Fibroblast of lung (primary cell): ENCODE measurements around the gene CDC42SE1. TPM values are rescaled to one million over a fixed set of nuclear protein-coding genes. Genes with fewer than 3 reads are reported as not detected.

ENCODE experiments used
- DNase-seq, 2 donors: peaks; one replicate each; pipeline versions ENCODE4 v3.0.0 to v3.0.0-alpha.2; 2010; ENCODE audit warnings: low read depth in 2 of 2
- H2AFZ ChIP-seq: 2 replicates; pipeline ENCODE4 v1.5.1; 2012; ENCODE audit warnings: low read length, control low read depth, inconsistent platforms
- H3K27ac ChIP-seq: 2 replicates; pipeline ENCODE4 v1.5.1; 2011; ENCODE audit warnings: low read length, control low read depth; ENCODE audit not compliant: insufficient read depth
- H3K27me3 ChIP-seq: 2 replicates; pipeline ENCODE4 v1.5.1; 2011; ENCODE audit warnings: mild to moderate bottlenecking, low read length; ENCODE audit not compliant: control insufficient read depth, insufficient read depth
- H3K36me3 ChIP-seq: 2 replicates; pipeline ENCODE4 v1.5.1; 2011; ENCODE audit warnings: low read length; ENCODE audit not compliant: control insufficient read depth, insufficient read depth
- H3K4me1 ChIP-seq: 2 replicates; pipeline ENCODE4 v1.5.1; 2011; ENCODE audit warnings: low read length; ENCODE audit not compliant: control insufficient read depth, insufficient read depth; ENCODE audit errors: extremely low read depth
- H3K4me2 ChIP-seq: 2 replicates; pipeline ENCODE4 v1.5.1; 2011; ENCODE audit warnings: low read length, control low read depth; ENCODE audit not compliant: insufficient read depth; ENCODE audit errors: extremely low read depth
- H3K4me3 ChIP-seq, 4 experiments: fragments of 200-600 bp in 1 of 4; sonication (generic) in 1 of 4; replicated peaks in 1 of 4; 2 replicates each; pipeline ENCODE4 v1.5.1; 2011 to 2016; ENCODE audit warnings: low read length in 4 of 4, low read depth in 3 of 4, mild to moderate bottlenecking in 3 of 4, control low read depth in 2 of 4, inconsistent platforms in 1 of 4, mixed read lengths in 1 of 4; ENCODE audit not compliant: insufficient read depth in 1 of 4; ENCODE audit errors: control extremely low read depth in 1 of 4
- H3K79me2 ChIP-seq: 2 replicates; pipeline ENCODE4 v1.5.1; 2012; ENCODE audit warnings: mild to moderate bottlenecking, low read length, inconsistent platforms; ENCODE audit not compliant: control insufficient read depth, insufficient read depth
- H3K9ac ChIP-seq: 2 replicates; pipeline ENCODE4 v1.5.1; 2011; ENCODE audit warnings: mild to moderate bottlenecking, low read length, control low read depth; ENCODE audit not compliant: insufficient read depth
- H3K9me3 ChIP-seq: 2 replicates; pipeline ENCODE4 v1.5.1; 2012; ENCODE audit warnings: low read depth, low read length; ENCODE audit not compliant: control insufficient read depth, insufficient read depth
- H4K20me1 ChIP-seq: 2 replicates; pipeline ENCODE4 v1.5.1; 2011; ENCODE audit warnings: low read length; ENCODE audit not compliant: control insufficient read depth, insufficient read depth; ENCODE audit errors: extremely low read depth
- EZH2 ChIP-seq: IDR thresholded peaks from 2 replicates; pipeline ENCODE4 v1.5.1; 2012; ENCODE audit warnings: low read length, control low read depth, mild to moderate bottlenecking; ENCODE audit errors: missing control alignments
- polyA plus RNA-seq, 2 donors: library from polyadenylated mRNA; depleted of rRNA in 1 of 2; stranded (reverse) in 1 of 2; unstranded in 1 of 2; fragments of >200 nt; gene quantifications; 2 replicates each; pipeline ENCODE4 v1.2.1, GENCODE V29; 2011 to 2012; ENCODE audit warnings: missing spikeins in 1 of 2
- total RNA-seq: library from RNA; depleted of rRNA; stranded (reverse); fragments of >200 nt; gene quantifications from 2 replicates; pipeline ENCODE4 v1.2.1, GENCODE V29; 2014
- TF ChIP-seq, protein P1 (sequence below), 2 donors: IDR thresholded peaks in 1 of 2; conservative IDR thresholded peaks in 1 of 2; 1 replicate in 1 of 2; 2 replicates in 1 of 2; pipeline ENCODE4 v1.5.1; 2011 to 2012; ENCODE audit warnings: low read length in 2 of 2, control low read depth in 1 of 2, inconsistent platforms in 1 of 2, low read depth in 1 of 2, mild to moderate bottlenecking in 1 of 2

CDC42SE1 gene
- total and polyA plus RNA-seq, 2 donors (not counting 1 experiment from before 2014, with no cell fraction given) = 36.5 to 49.9 TPM

DNA sequence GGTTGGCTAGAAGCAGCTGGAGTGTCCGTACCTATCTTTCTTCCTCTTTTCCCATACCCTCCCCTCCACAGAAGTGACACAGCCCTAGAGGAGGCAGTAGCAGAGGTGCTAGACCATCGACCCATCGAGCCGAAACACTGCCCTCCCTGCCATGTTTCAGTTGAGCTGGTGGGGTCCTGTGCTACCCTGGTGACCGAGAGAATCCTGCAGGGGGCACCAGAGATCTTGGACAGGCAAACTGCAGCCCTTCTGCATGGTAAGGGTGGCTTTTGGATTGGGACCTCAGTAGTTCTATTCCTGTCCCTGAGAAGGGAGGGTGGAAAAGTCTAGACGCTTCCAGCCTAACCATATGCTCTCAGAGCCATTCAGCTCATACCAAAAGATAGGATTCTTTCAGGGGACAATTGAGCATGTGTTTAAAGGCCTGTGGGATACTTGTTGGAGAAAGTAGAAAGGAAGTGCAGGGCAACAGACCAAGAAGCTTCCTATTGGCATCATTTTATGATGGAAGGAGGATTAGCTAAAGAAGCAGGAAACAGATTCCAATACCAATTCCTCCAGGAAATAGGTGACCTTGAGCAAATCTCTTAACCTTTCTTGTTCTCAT, 34.8 kb downstream of the CDC42SE1 start:
- no peak overlapping the region for H3K27ac ChIP-seq
- H4K20me1 ChIP-seq = no peaks in the 10 kb centered on the region
- H3K27me3 ChIP-seq = no peaks in the 10 kb centered on the region
- H3K4me2 ChIP-seq = no peak overlapping the region
- H3K36me3 ChIP-seq = peaks cover 3% of the 10 kb centered on the region
- H3K4me1 ChIP-seq = no peaks in the 10 kb centered on the region
- TF ChIP-seq, protein P1, sequence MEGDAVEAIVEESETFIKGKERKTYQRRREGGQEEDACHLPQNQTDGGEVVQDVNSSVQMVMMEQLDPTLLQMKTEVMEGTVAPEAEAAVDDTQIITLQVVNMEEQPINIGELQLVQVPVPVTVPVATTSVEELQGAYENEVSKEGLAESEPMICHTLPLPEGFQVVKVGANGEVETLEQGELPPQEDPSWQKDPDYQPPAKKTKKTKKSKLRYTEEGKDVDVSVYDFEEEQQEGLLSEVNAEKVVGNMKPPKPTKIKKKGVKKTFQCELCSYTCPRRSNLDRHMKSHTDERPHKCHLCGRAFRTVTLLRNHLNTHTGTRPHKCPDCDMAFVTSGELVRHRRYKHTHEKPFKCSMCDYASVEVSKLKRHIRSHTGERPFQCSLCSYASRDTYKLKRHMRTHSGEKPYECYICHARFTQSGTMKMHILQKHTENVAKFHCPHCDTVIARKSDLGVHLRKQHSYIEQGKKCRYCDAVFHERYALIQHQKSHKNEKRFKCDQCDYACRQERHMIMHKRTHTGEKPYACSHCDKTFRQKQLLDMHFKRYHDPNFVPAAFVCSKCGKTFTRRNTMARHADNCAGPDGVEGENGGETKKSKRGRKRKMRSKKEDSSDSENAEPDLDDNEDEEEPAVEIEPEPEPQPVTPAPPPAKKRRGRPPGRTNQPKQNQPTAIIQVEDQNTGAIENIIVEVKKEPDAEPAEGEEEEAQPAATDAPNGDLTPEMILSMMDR (conservative IDR thresholded peaks at IDR 0.05 in 1 of 2, IDR thresholded peaks at IDR 0.05 in 1 of 2; ENCODE audit: low read depth in 1 of 2, low read length in 2 of 2) = peak; percentile 79 to 80
- no peak for TF ChIP-seq EZH2
- no peaks in the 10 kb centered on the region for H3K9me3 ChIP-seq
- no peak overlapping the region for H2AFZ ChIP-seq
- no peak overlapping the region for H3K9ac ChIP-seq
- peak; percentile 51 to 69 for DNase-seq
- H3K79me2 ChIP-seq = no peaks in the 10 kb centered on the region
- no peak overlapping the region for H3K4me3 ChIP-seq

DNA sequence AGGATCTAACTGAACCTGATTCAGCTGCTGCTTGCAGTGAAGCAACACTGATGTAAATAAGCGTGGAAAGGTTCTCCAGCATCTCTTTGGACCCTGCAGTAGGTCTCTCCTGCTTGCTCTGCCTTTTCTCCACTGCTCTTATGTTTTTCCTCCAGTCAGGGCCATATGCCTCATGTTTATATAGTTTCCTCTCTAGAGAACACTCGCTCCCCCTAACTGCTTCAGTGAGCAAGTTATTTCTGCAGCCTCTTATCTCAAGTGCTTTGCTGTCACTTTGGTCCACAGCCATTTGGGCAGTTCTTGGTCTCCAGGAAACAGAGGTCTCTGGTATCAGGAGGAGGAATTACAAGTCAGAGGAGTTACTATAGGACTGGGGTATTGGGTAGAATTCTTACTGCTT, 45.9 kb downstream of the CDC42SE1 start:
- Histone ChIP-seq H3K4me2 (no peak overlapping the region), H3K9me3 (no peaks in the 10 kb centered on the region), H3K4me3 (no peak overlapping the region), H4K20me1 (no peaks in the 10 kb centered on the region), H2AFZ (no peak overlapping the region), H3K27me3 (no peaks in the 10 kb centered on the region), H3K79me2 (no peaks in the 10 kb centered on the region), H3K27ac (no peak overlapping the region), H3K36me3 (no peaks in the 10 kb centered on the region), H3K9ac (no peak overlapping the region), H3K4me1 (peaks cover 3% of the 10 kb centered on the region)
- no peak for TF ChIP-seq EZH2
- TF ChIP-seq, protein P1 (conservative IDR thresholded peaks at IDR 0.05 in 1 of 2, IDR thresholded peaks at IDR 0.05 in 1 of 2; ENCODE audit: low read depth in 1 of 2, low read length in 2 of 2) = peak in 1 of 2 donors; percentile 13
- peak; percentile 58 to 81 for DNase-seq

DNA sequence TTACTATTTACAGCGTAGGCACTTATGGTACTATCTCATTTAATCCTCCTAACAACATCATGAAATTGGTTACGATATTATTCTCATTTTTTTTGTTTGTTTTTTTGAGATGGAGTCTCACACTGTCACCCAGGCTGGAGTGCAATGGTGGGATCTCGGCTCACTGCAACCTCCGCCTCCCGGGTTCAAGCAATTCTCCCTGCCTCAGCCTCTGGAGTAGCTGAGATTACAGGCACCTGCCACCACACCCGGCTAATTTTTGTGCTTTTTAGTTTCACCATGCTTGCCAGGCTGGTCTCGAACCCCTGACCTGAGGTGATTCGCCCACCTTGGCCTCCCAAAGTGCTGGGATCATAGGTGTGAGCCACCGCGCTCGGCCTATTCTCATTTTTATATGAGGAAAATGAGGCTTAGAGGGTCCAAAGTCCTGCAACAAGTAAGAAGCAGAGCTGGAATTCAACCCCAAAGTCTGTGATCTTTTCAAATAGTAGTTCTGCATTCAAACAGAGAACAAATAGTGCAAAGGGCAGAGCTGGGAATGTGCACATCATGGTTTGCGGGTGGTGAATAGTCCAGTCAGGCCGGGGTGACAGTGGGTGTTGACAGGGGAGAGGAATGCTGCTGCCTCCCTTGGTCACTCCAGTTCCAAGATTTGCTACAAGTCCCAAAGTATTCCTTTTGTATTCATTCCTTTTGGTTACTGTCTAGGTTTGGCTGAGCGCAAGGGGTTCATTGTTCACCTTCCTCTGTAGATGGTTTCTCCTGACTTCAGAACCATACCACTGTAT, 46.5 kb downstream of the CDC42SE1 start:
- peak overlapping the region; percentile 16 for H3K27ac ChIP-seq
- H3K79me2 ChIP-seq = no peaks in the 10 kb centered on the region
- DNase-seq = peak in 1 of 2 donors; percentile 51
- H3K4me3 ChIP-seq = no peak overlapping the region
- H3K9ac ChIP-seq = no peak overlapping the region
- H3K9me3 ChIP-seq = no peaks in the 10 kb centered on the region
- H3K4me2 ChIP-seq = no peak overlapping the region
- no peaks in the 10 kb centered on the region for H3K36me3 ChIP-seq
- H4K20me1 ChIP-seq = no peaks in the 10 kb centered on the region
- peaks cover 3% of the 10 kb centered on the region for H3K4me1 ChIP-seq
- TF ChIP-seq, protein P1 (conservative IDR thresholded peaks at IDR 0.05 in 1 of 2, IDR thresholded peaks at IDR 0.05 in 1 of 2; ENCODE audit: low read depth in 1 of 2, low read length in 2 of 2) = no peak
- TF ChIP-seq EZH2 = no peak
- H3K27me3 ChIP-seq = no peaks in the 10 kb centered on the region
- no peak overlapping the region for H2AFZ ChIP-seq
